GM18868 (cell line): Measurements from ENCODE around the gene ABCD3.

Source experiments
- ATAC-seq: cut with Tn5 transposase; IDR thresholded peaks from one replicate; pipeline ENCODE4 v1.9.1; 2021; ENCODE audit warnings: mild to moderate bottlenecking, moderate library complexity; ENCODE audit not compliant: unreplicated experiment

ABCD3 gene

GRCh38 chr1:94524531-94524930, 106.3 kb downstream of the ABCD3 start:
- no peak for ATAC-seq

GRCh38 chr1:94526152-94526980, 108.2 kb downstream of the ABCD3 start:
- no peak for ATAC-seq

GRCh38 chr1:94527447-94528031, 109.3 kb downstream of the ABCD3 start:
- ATAC-seq: no peak

GRCh38 chr1:94528299-94528698, 110.1 kb downstream of the ABCD3 start:
- no peak for ATAC-seq

DNA sequence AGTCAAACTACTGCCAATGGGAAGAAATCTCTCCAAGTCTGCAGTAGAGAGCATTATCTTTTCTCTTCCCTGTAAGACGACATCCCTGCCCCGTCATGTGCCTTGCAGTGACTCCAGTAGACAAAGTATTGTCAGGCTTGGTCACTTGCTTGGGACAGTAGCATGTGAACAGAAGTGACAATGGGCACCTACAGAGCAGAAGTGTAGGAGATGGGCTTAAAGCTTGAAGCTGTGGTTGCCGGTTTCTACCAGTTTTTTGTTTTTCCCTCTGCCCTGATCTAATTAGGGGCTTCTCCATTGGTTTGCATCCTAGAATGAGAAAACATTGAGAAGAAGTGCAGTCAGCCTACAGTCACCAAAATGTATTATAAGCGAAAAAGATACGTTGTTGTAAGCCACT, 110.6 kb downstream of the ABCD3 start:
- no peak for ATAC-seq

DNA sequence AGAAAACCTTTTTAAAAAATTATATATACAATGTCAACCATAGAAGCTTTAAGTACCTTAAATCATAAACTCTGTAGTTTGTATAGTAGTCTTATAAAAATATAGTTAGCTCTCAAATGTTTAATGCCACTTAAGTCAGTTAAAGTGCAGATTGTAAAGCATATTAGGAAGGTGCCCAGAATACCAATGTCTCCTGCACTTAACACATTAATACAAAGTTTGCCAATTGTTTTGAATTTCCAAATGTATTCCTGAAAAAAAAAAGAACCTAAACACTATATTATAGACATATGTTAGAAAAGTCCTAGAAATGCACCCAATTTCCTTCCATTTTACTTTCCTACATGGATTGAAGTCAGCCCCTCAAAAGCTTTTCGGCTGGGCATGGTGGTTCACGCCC, 111.2 kb downstream of the ABCD3 start:
- ATAC-seq: no peak

DNA sequence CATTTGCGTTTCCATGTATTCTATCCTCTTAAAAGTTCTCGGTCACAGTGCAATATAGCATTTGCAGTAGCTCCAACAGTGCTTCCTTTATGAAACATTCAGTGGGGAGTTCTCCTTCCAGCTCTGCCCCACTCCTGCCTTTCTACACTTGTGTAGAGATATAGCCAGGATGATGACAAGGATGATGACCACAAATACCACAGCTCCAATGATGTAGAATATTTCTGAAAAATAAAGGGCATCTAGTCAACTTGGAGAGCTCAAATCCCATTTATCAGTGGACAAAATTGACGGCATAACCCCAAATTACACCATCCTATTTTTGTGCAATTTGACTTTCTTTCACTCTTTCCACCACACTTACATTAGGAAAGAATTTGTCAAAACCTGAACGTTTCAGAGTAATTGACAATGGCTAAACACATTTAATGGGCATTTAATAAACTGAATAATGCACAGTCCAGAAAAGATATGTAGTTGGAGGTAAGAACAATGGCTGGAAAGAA, 112.2 kb downstream of the ABCD3 start:
- no peak for ATAC-seq

DNA sequence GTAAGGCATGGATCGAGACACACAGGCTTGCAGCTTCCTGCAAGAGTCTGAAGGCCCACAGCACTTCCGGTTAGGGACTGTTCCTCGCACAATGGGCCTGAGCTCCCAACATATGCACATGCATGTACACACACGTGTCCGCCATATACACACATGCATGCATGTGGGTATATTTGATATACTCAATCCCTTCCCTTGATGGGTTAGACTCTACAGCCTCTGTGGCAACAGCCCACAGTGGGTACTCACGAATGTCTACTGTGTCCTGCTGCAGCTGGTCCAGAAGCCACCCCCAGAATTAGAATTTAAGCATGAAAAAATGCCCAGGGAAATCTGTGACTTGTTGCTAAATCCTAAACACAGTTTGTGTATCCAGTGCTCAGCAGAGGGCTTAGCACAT, 113.5 kb downstream of the ABCD3 start:
- no peak for ATAC-seq

DNA sequence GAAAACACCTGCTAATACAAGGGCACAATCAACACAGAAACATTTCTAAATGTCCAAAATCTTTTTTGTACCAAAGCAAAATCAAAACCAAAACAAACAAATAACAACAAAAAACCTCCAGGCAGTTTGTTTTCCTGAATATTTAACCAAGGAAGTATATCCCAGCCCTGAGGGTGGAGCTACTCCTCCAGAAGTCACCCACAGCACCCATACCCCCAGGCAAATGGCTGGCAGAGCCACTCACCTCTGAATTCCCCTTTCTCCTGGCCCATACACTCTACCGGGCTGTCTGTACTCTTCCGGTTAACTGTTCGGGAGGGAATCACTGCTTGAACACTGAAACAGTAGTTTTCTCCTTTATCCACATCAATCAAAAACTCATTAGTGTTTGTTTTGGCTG, 113.9 kb downstream of the ABCD3 start:
- ATAC-seq: no peak

DNA sequence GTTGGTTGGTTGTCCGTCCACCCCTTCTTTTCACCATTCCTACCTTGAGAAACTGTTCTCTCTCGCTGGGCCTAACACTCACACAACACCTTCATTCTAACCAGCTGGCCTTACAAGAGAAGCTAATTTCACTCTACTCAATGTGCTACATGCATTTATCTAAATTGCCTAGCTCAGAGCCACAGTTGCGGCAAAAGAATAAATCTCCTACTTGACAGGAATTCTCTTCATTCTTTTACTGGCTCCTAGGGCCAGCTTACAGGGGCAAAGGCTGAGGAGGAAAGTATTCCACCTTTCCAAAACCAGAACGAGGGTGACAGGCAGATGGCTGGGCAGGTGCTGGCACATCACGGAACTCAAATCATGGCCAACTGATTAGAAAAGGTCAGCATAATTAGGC, 116.9 kb downstream of the ABCD3 start:
- ATAC-seq: no peak

GRCh38 chr1:94535879-94536278, 117.7 kb downstream of the ABCD3 start:
- ATAC-seq: no peak

DNA sequence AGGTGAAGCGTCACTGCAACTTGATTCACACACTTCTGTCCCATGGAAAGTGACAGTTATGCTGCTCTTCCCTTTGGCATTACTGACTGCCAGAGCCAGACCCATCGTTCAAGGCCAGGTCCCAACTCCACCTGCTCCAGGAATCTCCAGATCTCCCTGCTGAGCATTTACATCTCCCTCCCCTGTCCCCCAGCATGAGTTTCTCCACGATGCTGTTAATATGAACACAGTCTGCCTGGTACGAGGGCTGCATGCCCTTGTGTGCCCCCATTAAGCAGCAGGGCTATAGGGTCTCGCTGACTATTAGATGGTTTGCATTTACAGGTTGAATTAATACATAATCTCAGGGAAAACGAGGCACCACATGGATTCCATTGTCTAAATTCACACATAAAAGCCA, 119.1 kb downstream of the ABCD3 start:
- no peak for ATAC-seq

- no peak for ATAC-seq
Observed at GRCh38 chr1:94538243-94538827, 120.1 kb downstream of the ABCD3 start.

- ATAC-seq: no peak
Observed at GRCh38 chr1:94539496-94539895, 121.3 kb downstream of the ABCD3 start.

- ATAC-seq: no peak
Observed at GRCh38 chr1:94540440-94541245, 122.5 kb downstream of the ABCD3 start.

- peak; percentile 90 for ATAC-seq
Observed at GRCh38 chr1:94541246-94542087, 123.3 kb downstream of the ABCD3 start, which contains the start of gene F3. TSS of gene F3 (minus strand) at chr1:94541759. CDS start at chr1:94541636, 123 bp downstream.

- peak; percentile 20 for ATAC-seq
Observed at GRCh38 chr1:94542088-94542870, 124.1 kb downstream of the ABCD3 start.

- ATAC-seq: no peak
Observed at GRCh38 chr1:94543001-94543400, 124.8 kb downstream of the ABCD3 start.

GRCh38 chr1:94543893-94544635, 125.9 kb downstream of the ABCD3 start:
- ATAC-seq: no peak
